ENCODE measurements around the gene PAPLN.

The PAPLN gene, protein sequence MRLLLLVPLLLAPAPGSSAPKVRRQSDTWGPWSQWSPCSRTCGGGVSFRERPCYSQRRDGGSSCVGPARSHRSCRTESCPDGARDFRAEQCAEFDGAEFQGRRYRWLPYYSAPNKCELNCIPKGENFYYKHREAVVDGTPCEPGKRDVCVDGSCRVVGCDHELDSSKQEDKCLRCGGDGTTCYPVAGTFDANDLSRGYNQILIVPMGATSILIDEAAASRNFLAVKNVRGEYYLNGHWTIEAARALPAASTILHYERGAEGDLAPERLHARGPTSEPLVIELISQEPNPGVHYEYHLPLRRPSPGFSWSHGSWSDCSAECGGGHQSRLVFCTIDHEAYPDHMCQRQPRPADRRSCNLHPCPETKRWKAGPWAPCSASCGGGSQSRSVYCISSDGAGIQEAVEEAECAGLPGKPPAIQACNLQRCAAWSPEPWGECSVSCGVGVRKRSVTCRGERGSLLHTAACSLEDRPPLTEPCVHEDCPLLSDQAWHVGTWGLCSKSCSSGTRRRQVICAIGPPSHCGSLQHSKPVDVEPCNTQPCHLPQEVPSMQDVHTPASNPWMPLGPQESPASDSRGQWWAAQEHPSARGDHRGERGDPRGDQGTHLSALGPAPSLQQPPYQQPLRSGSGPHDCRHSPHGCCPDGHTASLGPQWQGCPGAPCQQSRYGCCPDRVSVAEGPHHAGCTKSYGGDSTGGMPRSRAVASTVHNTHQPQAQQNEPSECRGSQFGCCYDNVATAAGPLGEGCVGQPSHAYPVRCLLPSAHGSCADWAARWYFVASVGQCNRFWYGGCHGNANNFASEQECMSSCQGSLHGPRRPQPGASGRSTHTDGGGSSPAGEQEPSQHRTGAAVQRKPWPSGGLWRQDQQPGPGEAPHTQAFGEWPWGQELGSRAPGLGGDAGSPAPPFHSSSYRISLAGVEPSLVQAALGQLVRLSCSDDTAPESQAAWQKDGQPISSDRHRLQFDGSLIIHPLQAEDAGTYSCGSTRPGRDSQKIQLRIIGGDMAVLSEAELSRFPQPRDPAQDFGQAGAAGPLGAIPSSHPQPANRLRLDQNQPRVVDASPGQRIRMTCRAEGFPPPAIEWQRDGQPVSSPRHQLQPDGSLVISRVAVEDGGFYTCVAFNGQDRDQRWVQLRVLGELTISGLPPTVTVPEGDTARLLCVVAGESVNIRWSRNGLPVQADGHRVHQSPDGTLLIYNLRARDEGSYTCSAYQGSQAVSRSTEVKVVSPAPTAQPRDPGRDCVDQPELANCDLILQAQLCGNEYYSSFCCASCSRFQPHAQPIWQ

DNA sequence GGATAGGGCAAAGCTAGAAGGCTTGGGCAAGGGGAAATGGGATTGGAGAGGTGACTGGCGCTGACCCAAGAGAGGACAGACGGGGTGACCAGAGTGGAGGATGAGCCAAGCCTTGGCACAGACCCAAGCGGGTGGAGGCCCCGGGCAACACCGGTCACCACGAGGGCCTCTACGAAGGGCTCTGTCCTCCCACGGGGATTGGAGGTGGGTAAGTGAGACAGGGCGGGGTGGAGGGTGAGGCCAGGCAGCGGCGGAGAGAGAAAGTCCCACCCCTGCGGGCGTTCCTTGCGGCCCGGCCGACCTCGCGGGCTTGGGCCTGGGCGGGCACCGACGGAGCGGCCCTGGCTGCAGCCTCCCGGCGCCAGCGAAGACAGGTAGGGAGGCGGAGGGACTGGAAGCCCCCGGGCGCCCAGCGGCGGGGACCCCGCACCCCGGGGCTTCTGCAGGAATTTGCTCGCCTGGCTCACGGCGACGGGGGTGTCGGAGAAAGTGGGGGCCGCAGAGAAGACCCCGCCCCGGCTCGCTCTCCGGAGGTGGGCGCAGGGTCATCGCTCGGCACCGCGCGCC lies at the start of gene PAPLN:
TSS of gene PAPLN (plus strand) at position 288 of the 567 bp plus-strand sequence. CDS start 2,273 bp downstream, outside the sequence.
- no peak for ATAC-seq
- TF ChIP-seq ZC3H10 (CRISPR knock-in tag; IDR thresholded peaks at IDR 0.05) (no peak), CREB5 (CRISPR knock-in tag; IDR thresholded peaks at IDR 0.05; ENCODE audit: low read depth) (no peak), PPARA (CRISPR knock-in tag; IDR thresholded peaks at IDR 0.05; ENCODE audit: borderline replicate concordance) (no peak), TSHZ2 (CRISPR knock-in tag; IDR thresholded peaks at IDR 0.05) (no peak), CSDC2 (CRISPR knock-in tag; IDR thresholded peaks at IDR 0.05) (no peak), ZNF8 (CRISPR knock-in tag; IDR thresholded peaks at IDR 0.05) (no peak), PATZ1 (CRISPR knock-in tag; IDR thresholded peaks at IDR 0.05; ENCODE audit: borderline replicate concordance) (no peak), ZFP3 (CRISPR knock-in tag; IDR thresholded peaks at IDR 0.05) (no peak), GLIS3 (CRISPR knock-in tag; IDR thresholded peaks at IDR 0.05) (no peak), SNAI2 (CRISPR knock-in tag; IDR thresholded peaks at IDR 0.05) (no peak), ISL1 (CRISPR knock-in tag; IDR thresholded peaks at IDR 0.05) (no peak), ZNF70 (CRISPR knock-in tag; IDR thresholded peaks at IDR 0.05) (no peak), TOX (CRISPR knock-in tag; IDR thresholded peaks at IDR 0.05; ENCODE audit: borderline replicate concordance) (no peak), CSRNP3 (CRISPR knock-in tag; IDR thresholded peaks at IDR 0.05) (no peak), RARB (CRISPR knock-in tag; IDR thresholded peaks at IDR 0.05) (no peak)

GRCh38 chr14:73188501-73188911 lies 48.8 kb upstream of the PAPLN start:
- ATAC-seq: no peak
- no peak for TF ChIP-seq OSR1 (CRISPR knock-in tag; IDR thresholded peaks at IDR 0.05)
- TF ChIP-seq TOX (CRISPR knock-in tag; IDR thresholded peaks at IDR 0.05; ENCODE audit: borderline replicate concordance): no peak
- TF ChIP-seq ARNTL (CRISPR knock-in tag; IDR thresholded peaks at IDR 0.05; ENCODE audit: borderline replicate concordance, low read depth): no peak
- no peak for TF ChIP-seq ZNF565 (CRISPR knock-in tag; conservative IDR thresholded peaks at IDR 0.05; ENCODE audit: low read depth)
- no peak for TF ChIP-seq BACH2 (CRISPR knock-in tag; IDR thresholded peaks at IDR 0.05; ENCODE audit: borderline replicate concordance)
- no peak for TF ChIP-seq ZFP3 (CRISPR knock-in tag; IDR thresholded peaks at IDR 0.05)
- no peak for TF ChIP-seq TCF4 (CRISPR knock-in tag; IDR thresholded peaks at IDR 0.05; ENCODE audit: borderline replicate concordance)
- TF ChIP-seq ZFP30 (CRISPR knock-in tag; IDR thresholded peaks at IDR 0.05): no peak
- no peak for TF ChIP-seq ZNF70 (CRISPR knock-in tag; IDR thresholded peaks at IDR 0.05)
- no peak for TF ChIP-seq ISL1 (CRISPR knock-in tag; IDR thresholded peaks at IDR 0.05)
- TF ChIP-seq ZC3H10 (CRISPR knock-in tag; IDR thresholded peaks at IDR 0.05): no peak
- TF ChIP-seq CSRNP3 (CRISPR knock-in tag; IDR thresholded peaks at IDR 0.05): no peak
- TF ChIP-seq PPARA (CRISPR knock-in tag; IDR thresholded peaks at IDR 0.05; ENCODE audit: borderline replicate concordance): no peak
- TF ChIP-seq RARB (CRISPR knock-in tag; IDR thresholded peaks at IDR 0.05): no peak
- no peak for TF ChIP-seq CSDC2 (CRISPR knock-in tag; IDR thresholded peaks at IDR 0.05)
- no peak for TF ChIP-seq ZNF8 (CRISPR knock-in tag; IDR thresholded peaks at IDR 0.05)
- TF ChIP-seq, protein P1, sequence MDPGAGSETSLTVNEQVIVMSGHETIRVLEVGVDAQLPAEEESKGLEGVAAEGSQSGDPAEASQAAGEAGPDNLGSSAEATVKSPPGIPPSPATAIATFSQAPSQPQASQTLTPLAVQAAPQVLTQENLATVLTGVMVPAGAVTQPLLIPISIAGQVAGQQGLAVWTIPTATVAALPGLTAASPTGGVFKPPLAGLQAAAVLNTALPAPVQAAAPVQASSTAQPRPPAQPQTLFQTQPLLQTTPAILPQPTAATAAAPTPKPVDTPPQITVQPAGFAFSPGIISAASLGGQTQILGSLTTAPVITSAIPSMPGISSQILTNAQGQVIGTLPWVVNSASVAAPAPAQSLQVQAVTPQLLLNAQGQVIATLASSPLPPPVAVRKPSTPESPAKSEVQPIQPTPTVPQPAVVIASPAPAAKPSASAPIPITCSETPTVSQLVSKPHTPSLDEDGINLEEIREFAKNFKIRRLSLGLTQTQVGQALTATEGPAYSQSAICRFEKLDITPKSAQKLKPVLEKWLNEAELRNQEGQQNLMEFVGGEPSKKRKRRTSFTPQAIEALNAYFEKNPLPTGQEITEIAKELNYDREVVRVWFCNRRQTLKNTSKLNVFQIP (CRISPR knock-in tag; IDR thresholded peaks at IDR 0.05; ENCODE audit: borderline replicate concordance, low read depth): no peak
- TF ChIP-seq SNAI2 (CRISPR knock-in tag; IDR thresholded peaks at IDR 0.05): no peak

Data from SK-N-SH treated with all-trans-retinoic acid at 6 μM for 48 hours (cell line).